RPMI8226 (cell line): Measurements from ENCODE around the gene SNAI3.

Source experiments
- DNase-seq: peaks from one replicate; pipeline ENCODE4 v3.0.0-alpha.2; 2015

SNAI3 gene

GRCh38 chr16:88649195-88649923, 36.9 kb downstream of the SNAI3 start:
- DNase-seq = peak; percentile 86

- DNase-seq = no peak
These were observed 38.9 kb downstream of the SNAI3 start for GRCh38 chr16:88647178-88648070.

GRCh38 chr16:88646345-88647034, 39.8 kb downstream of the SNAI3 start:
- DNase-seq = no peak

GRCh38 chr16:88645941-88646340, 40.4 kb downstream of the SNAI3 start:
- DNase-seq = no peak

GRCh38 chr16:88645455-88645854, 40.9 kb downstream of the SNAI3 start:
- no peak for DNase-seq

- no peak for DNase-seq
These were observed 42.7 kb downstream of the SNAI3 start for GRCh38 chr16:88643644-88643932.

- no peak for DNase-seq
These were observed 43.2 kb downstream of the SNAI3 start for GRCh38 chr16:88642881-88643643.

- DNase-seq = peak; percentile 18
These were observed 45.6 kb downstream of the SNAI3 start for GRCh38 chr16:88640498-88641247.

- DNase-seq = no peak
These were observed 46.2 kb downstream of the SNAI3 start for GRCh38 chr16:88640039-88640495.

GRCh38 chr16:88639231-88640038, 46.9 kb downstream of the SNAI3 start:
- DNase-seq = peak; percentile 74

- DNase-seq = peak; percentile 89
These were observed 47.7 kb downstream of the SNAI3 start, which contains the start of gene IL17C for GRCh38 chr16:88638323-88639230. Gene IL17C (plus strand): TSS chr16:88638572. CDS start chr16:88638642, 70 bp downstream.

GRCh38 chr16:88636488-88637265, 49.6 kb downstream of the SNAI3 start:
- DNase-seq = no peak

- no peak for DNase-seq
These were observed 50.5 kb downstream of the SNAI3 start for GRCh38 chr16:88635671-88636319.

- DNase-seq = peak; percentile 39
These were observed 51.2 kb downstream of the SNAI3 start for GRCh38 chr16:88634994-88635670.

- DNase-seq = peak; percentile 81
These were observed 51.9 kb downstream of the SNAI3 start for GRCh38 chr16:88634141-88634993.

GRCh38 chr16:88633684-88634140, 52.6 kb downstream of the SNAI3 start:
- DNase-seq = peak; percentile 87

- DNase-seq = no peak
These were observed 53.7 kb downstream of the SNAI3 start for GRCh38 chr16:88632587-88632930.
